Erythroblast (primary cell): ENCODE measurements around the gene VSTM1.

Experiments
- GATA1 ChIP-seq: IDR thresholded peaks from 2 replicates; pipeline ENCODE4 v1.6.1; 2011; ENCODE audit warnings: low read depth, mild to moderate bottlenecking, control low read depth, low read length, moderate library complexity
- POLR2A ChIP-seq: IDR thresholded peaks from 2 replicates; pipeline ENCODE4 v1.6.1; 2011; ENCODE audit warnings: mild to moderate bottlenecking, low read length

DNA sequence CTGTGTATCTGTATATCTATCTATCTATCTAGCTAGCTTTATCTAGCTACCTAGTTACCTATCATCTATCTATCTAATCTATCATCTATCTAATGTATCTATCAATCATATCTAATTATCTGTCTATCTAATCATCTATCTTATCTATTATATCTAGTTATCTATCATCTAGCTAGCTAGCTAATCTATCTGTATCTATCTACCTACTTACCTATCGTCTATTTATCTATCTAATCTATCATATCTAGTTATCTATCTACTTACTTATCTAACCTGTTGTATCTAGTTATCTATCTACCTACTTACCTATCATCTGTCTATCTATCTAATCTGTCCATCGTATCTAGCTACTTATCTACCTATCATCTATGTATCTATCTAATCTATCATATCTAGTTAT lies 17.9 kb downstream of the VSTM1 start:
- TF ChIP-seq POLR2A (no peak), GATA1 (no peak)
